ENCODE data around the gene TNNT1.
"Not testable (repeated sequence)": the region's sequence is repeated elsewhere in the genome, so short reads cannot be mapped to it uniquely, and the experiment has no call there.

The TNNT1 gene

DNA sequence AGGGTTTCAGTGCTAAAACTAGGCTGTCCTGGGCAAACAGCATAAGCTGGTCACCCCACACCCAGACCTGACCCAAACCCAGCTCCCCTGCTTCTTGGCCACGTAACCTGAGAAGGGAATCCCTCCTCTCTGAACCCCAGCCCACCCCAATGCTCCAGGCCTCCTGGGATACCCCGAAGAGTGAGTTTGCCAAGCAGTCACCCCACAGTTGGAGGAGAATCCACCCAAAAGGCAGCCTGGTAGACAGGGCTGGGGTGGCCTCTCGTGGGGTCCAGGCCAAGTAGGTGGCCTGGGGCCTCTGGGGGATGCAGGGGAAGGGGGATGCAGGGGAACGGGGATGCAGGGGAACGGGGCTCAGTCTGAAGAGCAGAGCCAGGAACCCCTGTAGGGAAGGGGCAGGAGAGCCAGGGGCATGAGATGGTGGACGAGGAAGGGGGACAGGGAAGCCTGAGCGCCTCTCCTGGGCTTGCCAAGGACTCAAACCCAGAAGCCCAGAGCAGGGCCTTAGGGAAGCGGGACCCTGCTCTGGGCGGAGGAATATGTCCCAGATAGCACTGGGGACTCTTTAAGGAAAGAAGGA lies 34.4 kb downstream of the TNNT1 start:
- TF ChIP-seq, protein P1, sequence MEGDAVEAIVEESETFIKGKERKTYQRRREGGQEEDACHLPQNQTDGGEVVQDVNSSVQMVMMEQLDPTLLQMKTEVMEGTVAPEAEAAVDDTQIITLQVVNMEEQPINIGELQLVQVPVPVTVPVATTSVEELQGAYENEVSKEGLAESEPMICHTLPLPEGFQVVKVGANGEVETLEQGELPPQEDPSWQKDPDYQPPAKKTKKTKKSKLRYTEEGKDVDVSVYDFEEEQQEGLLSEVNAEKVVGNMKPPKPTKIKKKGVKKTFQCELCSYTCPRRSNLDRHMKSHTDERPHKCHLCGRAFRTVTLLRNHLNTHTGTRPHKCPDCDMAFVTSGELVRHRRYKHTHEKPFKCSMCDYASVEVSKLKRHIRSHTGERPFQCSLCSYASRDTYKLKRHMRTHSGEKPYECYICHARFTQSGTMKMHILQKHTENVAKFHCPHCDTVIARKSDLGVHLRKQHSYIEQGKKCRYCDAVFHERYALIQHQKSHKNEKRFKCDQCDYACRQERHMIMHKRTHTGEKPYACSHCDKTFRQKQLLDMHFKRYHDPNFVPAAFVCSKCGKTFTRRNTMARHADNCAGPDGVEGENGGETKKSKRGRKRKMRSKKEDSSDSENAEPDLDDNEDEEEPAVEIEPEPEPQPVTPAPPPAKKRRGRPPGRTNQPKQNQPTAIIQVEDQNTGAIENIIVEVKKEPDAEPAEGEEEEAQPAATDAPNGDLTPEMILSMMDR (IDR thresholded peaks at IDR 0.05; ENCODE audit: low read length, missing control alignments) = no peak
- no peak for DNase-seq (ENCODE audit: low read depth)
- no peak overlapping the region for H3K4me3 ChIP-seq (replicated peaks; ENCODE audit: low read depth, low read length)

DNA sequence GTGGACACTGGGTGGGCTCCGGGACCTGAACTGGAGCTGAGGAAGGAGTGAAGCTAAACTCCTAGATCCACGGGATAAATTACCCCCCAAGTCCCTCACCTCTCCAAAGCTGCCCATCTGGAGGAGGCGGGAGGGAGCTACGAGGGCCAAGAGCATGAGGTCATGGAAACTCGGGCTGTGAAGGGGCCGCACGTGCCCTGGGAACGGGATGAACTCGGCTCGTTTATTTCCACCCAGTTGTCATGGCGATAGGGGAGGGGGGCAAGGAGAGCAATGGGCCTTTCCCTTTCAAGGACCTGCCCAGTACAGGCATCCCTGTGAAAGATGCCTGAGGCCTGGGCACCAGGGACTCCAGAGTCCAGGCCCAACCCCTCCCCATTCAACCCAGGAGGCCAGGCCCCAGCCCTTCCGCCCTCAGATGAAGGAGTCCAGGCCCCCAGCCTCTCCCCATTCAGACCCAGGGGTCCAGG lies 35.4 kb downstream of the TNNT1 start:
- peak; percentile 94 for DNase-seq (ENCODE audit: low read depth)
- no peak overlapping the region for H3K4me3 ChIP-seq (replicated peaks; ENCODE audit: low read depth, low read length)
- TF ChIP-seq, protein P1 (IDR thresholded peaks at IDR 0.05; ENCODE audit: low read length, missing control alignments) = no peak

DNA sequence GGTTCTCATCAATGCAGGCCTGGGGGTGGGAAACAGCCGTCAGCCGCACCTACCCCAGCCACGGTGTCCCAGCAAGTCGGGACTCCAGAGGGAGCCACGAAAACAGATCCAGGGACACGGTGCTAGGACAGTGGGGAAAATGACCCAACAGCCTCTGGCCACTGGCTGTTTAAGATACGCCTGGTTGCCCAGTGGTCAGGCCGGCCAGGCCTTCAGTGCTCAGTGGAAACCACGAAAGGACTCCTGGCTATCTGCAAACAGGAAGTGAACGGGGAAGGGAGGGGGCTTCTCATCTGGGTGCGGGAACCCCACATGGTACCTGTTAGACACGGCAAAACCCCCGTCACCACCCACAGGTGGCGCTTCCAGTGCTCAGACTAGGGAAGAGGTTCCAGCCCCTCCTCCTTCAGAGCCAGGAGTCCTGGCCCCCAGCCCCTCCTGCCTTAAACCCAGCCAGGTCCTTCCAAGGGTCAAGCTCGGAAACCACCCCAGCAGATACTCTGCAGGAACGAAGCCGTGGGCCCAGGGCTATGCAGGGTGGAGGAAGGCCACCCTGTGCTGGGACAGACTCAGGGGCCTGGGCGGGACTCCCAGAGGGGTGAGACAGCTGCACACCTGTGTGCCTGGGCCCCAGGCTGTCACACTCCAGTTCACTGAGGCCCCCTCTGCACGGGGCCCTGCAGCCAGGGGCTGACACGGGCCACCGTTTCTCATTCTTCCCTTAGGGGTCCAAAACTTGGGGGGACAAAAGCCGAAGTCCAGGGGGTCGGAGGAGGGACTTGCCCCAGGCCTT lies 36.0 kb downstream of the TNNT1 start:
- no peak overlapping the region for H3K4me3 ChIP-seq (replicated peaks; ENCODE audit: low read depth, low read length)
- TF ChIP-seq, protein P1 (IDR thresholded peaks at IDR 0.05; ENCODE audit: low read length, missing control alignments) = no peak
- no peak for DNase-seq (ENCODE audit: low read depth)

DNA sequence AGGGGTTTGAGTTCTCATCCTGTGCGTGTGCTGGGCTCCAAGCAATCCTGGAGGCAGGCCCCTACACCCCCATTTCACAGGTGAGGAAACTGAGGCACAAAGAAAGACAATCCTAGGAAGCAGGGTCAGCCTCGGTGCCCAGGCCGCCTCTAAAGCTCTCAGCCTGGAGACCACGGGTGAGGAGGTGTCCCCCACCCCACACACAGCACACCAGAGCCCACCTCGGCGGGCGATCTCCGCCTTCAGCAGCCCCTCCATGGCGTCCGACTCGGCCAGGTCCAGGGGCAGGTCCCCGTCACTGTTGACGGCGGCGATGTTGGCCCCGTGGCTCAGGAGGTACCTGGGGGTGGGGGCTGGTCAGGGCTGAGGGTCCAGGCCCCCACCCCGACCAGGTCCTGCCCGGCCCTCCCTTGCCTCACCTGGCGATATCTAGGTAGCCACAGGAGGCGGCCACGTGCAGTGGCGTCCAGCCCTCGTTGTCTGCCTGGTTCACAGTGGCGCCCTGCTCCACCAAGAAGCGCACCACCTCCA lies 36.7 kb downstream of the TNNT1 start:
- DNase-seq (ENCODE audit: low read depth) = no peak
- TF ChIP-seq, protein P1 (IDR thresholded peaks at IDR 0.05; ENCODE audit: low read length, missing control alignments) = no peak
- H3K4me3 ChIP-seq (replicated peaks; ENCODE audit: low read depth, low read length) = no peak overlapping the region

DNA sequence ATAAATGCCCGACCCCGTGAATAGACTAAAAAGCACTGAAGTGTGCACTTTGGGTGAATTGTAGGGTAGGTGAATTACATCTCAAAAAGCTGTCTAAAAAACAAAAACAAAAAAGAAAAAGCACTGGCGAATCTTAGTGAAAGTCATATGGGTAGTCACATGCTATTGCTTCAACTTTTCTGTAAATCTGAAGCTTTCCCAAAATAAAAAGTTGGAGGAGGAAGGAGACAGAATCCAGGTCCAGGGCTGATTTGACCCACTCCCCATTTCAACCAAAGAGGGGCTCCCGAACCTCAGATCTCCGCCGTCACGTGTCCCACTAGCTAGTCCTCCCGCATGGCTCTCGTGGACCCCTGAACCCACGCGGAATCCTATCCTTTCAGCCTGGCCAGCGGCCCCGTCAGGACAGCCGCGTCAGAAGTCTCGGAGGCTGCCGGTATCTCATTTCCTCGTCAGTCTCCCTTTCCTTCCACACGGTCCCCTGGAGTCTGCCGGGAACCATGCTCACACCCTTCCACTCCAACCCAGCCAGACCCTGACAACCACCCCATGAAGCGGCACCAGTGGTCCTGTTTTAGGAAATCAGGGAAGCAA lies 37.7 kb downstream of the TNNT1 start:
- TF ChIP-seq, protein P1 (IDR thresholded peaks at IDR 0.05; ENCODE audit: low read length, missing control alignments) = no peak
- no peak for DNase-seq (ENCODE audit: low read depth)
- H3K4me3 ChIP-seq (replicated peaks; ENCODE audit: low read depth, low read length) = no peak overlapping the region

DNA sequence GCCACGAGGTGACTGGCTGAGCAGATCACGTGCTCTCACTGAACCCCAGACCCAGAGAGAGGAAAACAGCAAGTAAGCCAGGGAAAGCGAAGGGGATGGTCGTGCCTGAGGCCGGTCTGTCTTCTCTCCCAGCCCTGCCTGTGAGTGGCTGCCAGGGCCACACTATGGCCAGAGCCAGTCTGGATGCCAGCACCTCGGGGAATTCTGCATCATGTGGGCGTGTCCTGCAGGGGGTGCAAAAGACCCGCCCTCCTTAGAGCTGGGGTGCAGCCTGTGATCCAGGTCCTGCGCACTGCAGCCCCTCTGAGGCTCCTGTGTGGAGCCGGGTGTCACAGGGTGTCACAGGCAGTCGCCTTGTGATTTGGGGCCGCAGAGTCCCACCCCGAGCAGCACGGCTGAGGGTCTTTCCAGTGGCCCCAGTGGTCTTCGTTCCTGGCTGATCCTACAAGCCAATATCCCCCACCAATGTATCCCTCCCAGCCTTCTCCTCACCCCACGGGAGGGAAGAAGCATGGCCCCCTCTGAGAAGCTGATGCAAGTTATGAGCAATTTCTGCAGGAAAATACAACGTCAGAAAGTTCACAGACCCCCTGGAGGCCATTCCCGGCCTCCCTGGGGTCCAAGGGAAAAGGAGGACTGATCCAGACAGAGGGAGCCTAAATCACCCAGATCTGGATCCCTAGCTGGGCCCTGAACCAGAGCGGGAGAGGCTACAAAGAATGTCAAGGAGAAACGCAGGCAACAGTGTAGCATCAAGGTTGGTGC lies 39.3 kb downstream of the TNNT1 start:
- no peak for DNase-seq (ENCODE audit: low read depth)
- no peak overlapping the region for H3K4me3 ChIP-seq (replicated peaks; ENCODE audit: low read depth, low read length)
- TF ChIP-seq, protein P1 (IDR thresholded peaks at IDR 0.05; ENCODE audit: low read length, missing control alignments) = no peak

DNA sequence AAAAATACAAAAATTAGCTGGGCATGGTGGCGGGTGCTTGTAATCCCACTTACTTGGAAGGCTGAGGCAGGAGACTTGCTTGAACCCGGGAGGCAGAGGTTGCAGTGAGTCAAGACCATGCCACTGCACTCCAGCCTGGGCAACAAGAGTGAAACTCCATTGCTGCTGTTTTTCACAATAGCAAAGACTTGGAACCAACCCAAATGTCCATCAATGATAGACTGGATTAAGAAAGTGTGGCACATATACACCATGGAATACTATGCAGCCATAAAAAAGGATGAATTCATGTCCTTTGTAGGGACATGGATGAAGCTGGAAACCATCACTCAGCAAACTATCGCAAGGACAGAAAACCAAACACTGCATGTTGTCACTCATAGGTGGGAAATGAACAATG lies 41.8 kb downstream of the TNNT1 start:
- DNase-seq (ENCODE audit: low read depth); H3K4me3 ChIP-seq (replicated peaks; ENCODE audit: low read depth, low read length): not testable (repeated sequence)
